HepG2 (cell line): Measurements from ENCODE around the gene PDE3A. TPM values are rescaled to one million over a fixed set of nuclear protein-coding genes. Genes with fewer than 3 reads are reported as not detected.

Experiments used
- ATAC-seq: fragments of 200-7000 bp; cut with Tn5 transposase; 3 replicates; pipeline ENCODE4 v1.9.1; 2020; ENCODE audit warnings: mild to moderate bottlenecking, moderate library complexity
- BruUV-seq: library from RNA; stranded (reverse); fragments of 400-500 nt; replicated peaks from 2 replicates; lab custom pipeline; 2021; lab: Mats Ljungman, UMichigan
- CTCF ChIA-PET: fragments of 300-600 bp; formaldehyde crosslinking; extraction: SDS; loops from one replicate; lab custom pipeline; 2021; ENCODE audit warnings: low total read pairs, inconsistent platforms, low intra/inter-chr PET ratio; lab: Yijun Ruan, JAX
- POLR2A ChIA-PET: fragments of 350-600 bp; sonication (Branson Sonifier 250); formaldehyde crosslinking; loops from one replicate; lab custom pipeline; 2020; ENCODE audit warnings: antibody characterized with exemption, inconsistent platforms; lab: Yijun Ruan, JAX
- DNase-seq: peaks from one replicate; pipeline ENCODE4 v3.0.0-alpha.2; 2015; ENCODE audit warnings: low spot score
- FAIRE-seq: peaks from 3 replicates; lab custom pipeline; 2011; peaks lifted over from hg19 to GRCh38; lab: Jason Lieb, UNC
- H2AFZ ChIP-seq: one replicate; pipeline ENCODE4 v1.6.1; 2011; ENCODE audit warnings: low read length, inconsistent platforms
- H3K27ac ChIP-seq: fragments of 300-600 bp; 3 replicates; pipeline ENCODE4 v1.8.0; 2011; ENCODE audit warnings: mixed run types, mild to moderate bottlenecking, mixed read lengths, low read length, inconsistent platforms; ENCODE audit not compliant: insufficient read depth; ENCODE audit errors: extremely low read length
- H3K27me3 ChIP-seq, 2 experiments: fragments of 200-600 bp in 1 of 2; 2 replicates in 1 of 2; 3 replicates in 1 of 2; pipeline versions ENCODE4 v1.6.0 to v1.8.0; 2011; ENCODE audit warnings: low read length in 2 of 2, mild to moderate bottlenecking in 2 of 2, moderate library complexity in 2 of 2, inconsistent platforms in 1 of 2; ENCODE audit not compliant: insufficient read depth in 2 of 2, control insufficient read depth in 1 of 2
- H3K36me3 ChIP-seq, 2 experiments: fragments of 200-600 bp in 1 of 2; replicated peaks in 1 of 2; 2 replicates in 1 of 2; 3 replicates in 1 of 2; pipeline versions ENCODE4 v1.5.1 to v1.8.0; 2011; ENCODE audit warnings: low read length in 2 of 2, inconsistent platforms in 1 of 2; ENCODE audit not compliant: insufficient read depth in 2 of 2, control insufficient read depth in 1 of 2
- H3K4me1 ChIP-seq: 2 replicates; pipeline ENCODE4 v1.5.1; 2012; ENCODE audit warnings: low read length, inconsistent platforms; ENCODE audit not compliant: insufficient read depth
- H3K4me2 ChIP-seq: 2 replicates; pipeline ENCODE4 v1.6.0; 2011; ENCODE audit warnings: low read depth, low read length, inconsistent platforms
- H3K4me3 ChIP-seq, 3 experiments: fragments of 200-600 bp in 1 of 3; sonication (generic), shearing (Covaris generic) in 1 of 3; replicated peaks in 1 of 3; 2 replicates each; pipeline ENCODE4 v1.5.1; 2011 to 2016; ENCODE audit warnings: low read length in 3 of 3, inconsistent platforms in 2 of 3, low read depth in 2 of 3, mild to moderate bottlenecking in 2 of 3, control low read depth in 1 of 3, mixed read lengths in 1 of 3; ENCODE audit not compliant: insufficient read depth in 1 of 3
- H3K79me2 ChIP-seq: one replicate; pipeline ENCODE4 v1.6.1; 2011; ENCODE audit warnings: low read length, inconsistent platforms; ENCODE audit not compliant: insufficient read depth
- H3K9ac ChIP-seq: 2 replicates; pipeline ENCODE4 v1.6.0; 2011; ENCODE audit warnings: mild to moderate bottlenecking, low read depth, low read length, inconsistent platforms; ENCODE audit not compliant: insufficient read depth
- H3K9me3 ChIP-seq: 2 replicates; pipeline ENCODE4 v1.5.1; 2012; ENCODE audit warnings: mild to moderate bottlenecking, low read length
- H4K20me1 ChIP-seq: 2 replicates; pipeline ENCODE4 v1.6.0; 2011; ENCODE audit warnings: inconsistent platforms, mild to moderate bottlenecking, low read length, moderate library complexity; ENCODE audit not compliant: insufficient read depth
- DNMT3B ChIP-seq: conservative IDR thresholded peaks from 2 replicates; pipeline ENCODE4 v1.6.1; 2016; ENCODE audit warnings: missing biosample characterization, control low read depth
- RBFOX2 ChIP-seq: fragments of 200-400 bp; formaldehyde crosslinking; IDR thresholded peaks from 2 replicates; pipeline ENCODE4 v1.6.1; 2017; ENCODE audit warnings: low read depth, mild to moderate bottlenecking, low read length
- REST ChIP-seq, 2 experiments: IDR thresholded peaks; 2 replicates each; pipeline ENCODE4 v1.6.1; 2011 to 2012; ENCODE audit warnings: low read length in 2 of 2, borderline replicate concordance in 1 of 2, low read depth in 1 of 2, mild to moderate bottlenecking in 1 of 2, moderate library complexity in 1 of 2
- ZNF180 ChIP-seq: sonication (generic); formaldehyde crosslinking; IDR thresholded peaks from 2 replicates; pipeline ENCODE4 v1.4.0; 2020; ENCODE audit warnings: low read depth, missing genetic modification reagents, borderline replicate concordance
- WGBS: methylation state at CpG from one replicate; pipeline ENCODE4 v1.1.6; 2017; ENCODE audit warnings: low lambda C conversion rate; 5-methylcytosine and 5-hydroxymethylcytosine counted together
- in situ Hi-C: cut with HindIII; loops from 2 replicates; pipeline ENCODE4 v1.10.0; 2017; ENCODE audit warnings: low pct_unique_long_range_greater_than_20kb; ENCODE audit not compliant: extremely low pct_ligation_motif_present
- intact Hi-C: fragments of 100-400 bp; cut with micrococcal nuclease; formaldehyde crosslinking; loops from one replicate; pipeline ENCODE4 v1.10.0; 2022; ENCODE audit not compliant: unreplicated experiment
- polyA plus RNA-seq, 8 experiments: library from polyadenylated mRNA; depleted of rRNA in 3 of 8; stranded (reverse) in 7 of 8; unstranded in 1 of 8; fragments of >200 nt; fragmentation: Illumina TruSeq in 4 of 8; extraction: Trizol in 4 of 8; gene quantifications; 2 replicates each; pipeline versions ENCODE4 v1.2.1 to v1.2.3, GENCODE V29; 2011 to 2016; ENCODE audit warnings: low read depth in 4 of 8, missing spikeins in 1 of 8, mixed read lengths in 1 of 8; ENCODE audit not compliant: insufficient read depth in 1 of 8
- total RNA-seq, 5 experiments: library from RNA; depleted of rRNA; stranded (reverse); fragments of >200 nt; fragmentation: Illumina TruSeq; extraction: Trizol; gene quantifications; 2 replicates each; pipeline ENCODE4 v1.2.3, GENCODE V29; 2016; ENCODE audit warnings: low read depth in 1 of 5

PDE3A gene
- total and polyA plus RNA-seq, 2 of the 13 experiments (the other 11 are each of a cell fraction or from before 2014, with no cell fraction given) = 0.77 to 1.5 TPM

DNA sequence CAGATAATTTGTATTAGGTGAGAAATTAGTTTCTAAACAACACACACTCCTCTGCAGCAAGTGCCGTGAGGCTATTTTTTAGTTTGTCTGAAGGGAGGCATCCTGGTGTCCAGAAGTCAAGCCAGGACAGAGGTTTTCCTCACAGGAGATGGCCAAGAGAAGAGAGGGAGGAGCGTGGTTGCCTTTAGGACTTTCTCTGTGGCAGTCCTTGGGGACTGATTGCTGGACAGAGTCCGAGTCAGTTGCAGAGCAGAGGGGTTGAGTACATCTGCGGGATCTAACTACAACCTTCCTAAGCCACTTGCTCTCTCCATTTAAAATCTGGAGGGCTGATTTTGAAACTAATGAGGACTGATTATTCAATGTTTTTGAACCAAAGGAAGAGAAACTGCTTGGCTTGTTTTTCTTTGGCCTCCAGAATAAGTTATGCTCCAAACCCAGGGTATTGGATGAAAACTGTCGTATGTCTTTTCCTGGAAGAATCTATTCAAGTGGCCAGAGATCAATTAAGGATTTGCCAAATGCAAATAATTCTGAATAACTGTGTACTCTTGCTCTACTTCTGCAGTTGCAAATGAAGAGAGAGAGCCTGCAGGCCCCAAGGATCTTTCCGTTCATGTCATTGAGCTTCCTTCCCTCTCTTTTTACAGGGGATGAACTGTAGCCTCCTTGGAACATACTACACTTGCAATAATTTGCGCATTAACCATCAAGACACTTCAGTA lies 328.0 kb downstream of the PDE3A start:
- intact Hi-C loops = no loop called here
- Histone ChIP-seq H3K4me2 (no peak overlapping the region), H3K9ac (no peak overlapping the region), H3K9me3 (no peaks in the 10 kb centered on the region), H3K27me3 (no peaks in the 10 kb centered on the region), H2AFZ (no peak overlapping the region), H3K27ac (no peak overlapping the region), H3K79me2 (no peaks in the 10 kb centered on the region), H3K4me1 (no peaks in the 10 kb centered on the region), H4K20me1 (no peaks in the 10 kb centered on the region), H3K36me3 (no peaks in the 10 kb centered on the region), H3K4me3 (no peak overlapping the region)
- no peak for TF ChIP-seq RBFOX2
- no peak for TF ChIP-seq ZNF180 (CRISPR knock-in tag)
- no peak for TF ChIP-seq DNMT3B (CRISPR knock-in tag)
- TF ChIP-seq REST (IDR thresholded peaks at IDR 0.05; ENCODE audit: borderline replicate concordance in 1 of 2, low read depth in 1 of 2, low read length in 2 of 2) = peak in 1 of 2 experiments; percentile 73; a peak in 3 of 4 replicates
- DNase-seq = no peak
- ChIA-PET POLR2A (no interaction called here), CTCF (no interaction called here)
- BruUV-seq = no TSS peak
- in situ Hi-C loops = no loop called here
- ATAC-seq = peak; percentile 47
- WGBS = 22% methylated on average over 6 of the region's 7 CpGs
- FAIRE-seq = no peak
